ENCODE measurements around the gene C15orf39.

C15orf39 gene

DNA sequence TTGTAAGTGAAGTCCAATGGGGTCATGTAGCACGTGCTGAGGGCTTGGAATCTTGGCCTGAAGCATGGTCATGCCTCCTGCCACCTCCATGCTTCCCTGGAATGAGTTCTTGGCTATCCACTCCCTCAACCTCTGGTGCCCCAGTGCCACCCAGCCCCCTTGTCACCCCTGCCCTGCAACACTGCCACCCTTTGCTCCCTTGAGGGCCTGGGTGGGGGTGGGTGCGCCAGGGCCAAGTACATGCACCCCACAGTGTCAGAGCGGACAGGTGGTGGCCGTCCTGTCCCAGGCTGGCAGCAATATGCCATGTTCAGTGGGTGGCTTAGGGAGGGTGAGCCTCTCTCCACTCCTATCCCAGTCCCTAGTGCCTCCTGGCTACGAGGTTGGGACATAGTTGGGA is 27.6 kb upstream of the C15orf39 start:
- DNase-seq: no peak

DNA sequence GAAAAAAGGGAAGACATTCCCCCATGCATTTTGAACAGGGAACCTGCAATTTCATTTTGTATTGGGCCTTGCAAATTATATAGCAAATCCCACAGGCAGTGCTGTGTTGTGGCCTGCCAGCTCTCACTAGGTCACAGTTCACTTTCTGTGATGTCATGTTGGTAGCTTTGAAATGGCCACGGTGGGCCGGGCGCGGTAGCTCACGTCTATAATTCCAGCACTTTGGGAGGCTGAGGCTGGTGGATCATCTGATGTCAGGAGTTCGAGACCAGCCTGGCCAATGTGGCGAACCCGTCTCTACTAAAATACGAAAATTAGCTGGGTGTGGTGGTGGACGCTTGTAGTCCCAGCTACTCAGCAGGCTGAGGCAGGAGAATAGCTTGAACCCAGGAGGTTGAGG is 27.0 kb upstream of the C15orf39 start:
- no peak for DNase-seq

DNA sequence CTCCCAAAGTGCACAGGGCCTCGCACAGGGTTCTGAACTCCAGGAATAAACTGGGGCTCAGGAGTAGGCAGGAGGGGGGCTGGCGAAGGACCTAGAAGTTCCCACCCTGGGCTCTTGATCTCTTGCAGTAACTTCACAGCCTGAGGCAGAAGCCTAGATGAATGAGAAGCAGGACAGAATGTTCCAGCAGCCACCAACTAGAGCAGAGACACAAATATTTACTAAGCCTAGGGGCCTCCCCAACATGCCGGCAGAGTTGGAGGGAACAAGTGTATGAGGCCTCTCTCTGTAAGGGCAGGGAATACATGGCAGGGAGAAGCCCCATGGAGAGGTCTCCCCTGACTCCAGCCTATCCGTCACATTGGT is 25.3 kb upstream of the C15orf39 start:
- no peak for DNase-seq

DNA sequence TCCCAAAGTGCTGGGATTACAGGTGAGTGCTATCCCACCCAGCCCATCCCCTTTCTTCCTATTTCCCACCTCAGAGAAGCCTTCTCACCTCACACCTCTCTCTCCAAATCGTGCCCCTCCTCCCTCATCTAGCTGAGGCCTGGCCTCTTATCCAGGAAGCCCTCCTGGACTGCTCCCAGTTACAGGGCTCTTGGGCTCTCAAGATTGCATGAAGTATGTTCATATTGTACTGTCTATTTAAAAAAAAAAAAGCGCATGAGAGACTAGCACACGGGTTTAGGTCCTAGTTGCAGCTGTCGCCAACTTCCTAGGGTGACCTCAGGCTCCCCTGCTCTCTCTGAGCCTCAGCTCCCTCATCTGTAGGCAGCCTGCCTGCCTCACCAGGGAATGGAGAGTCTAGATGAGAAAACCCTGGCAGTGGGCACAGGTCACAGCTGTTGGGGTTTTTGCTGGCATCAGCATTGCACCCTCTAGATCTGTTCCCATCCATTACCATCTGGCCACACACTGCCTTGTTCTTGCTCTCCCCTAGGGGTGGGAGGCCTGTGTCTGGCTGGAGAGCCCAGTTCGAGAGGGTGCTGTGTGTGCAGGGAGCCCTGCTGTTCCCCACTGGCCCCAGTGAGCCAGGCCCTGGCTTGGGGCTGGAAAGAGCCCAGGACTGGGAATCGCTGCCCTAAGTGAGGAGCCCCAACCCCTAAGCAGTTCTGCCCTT is 24.2 kb upstream of the C15orf39 start:
- no peak for DNase-seq

DNA sequence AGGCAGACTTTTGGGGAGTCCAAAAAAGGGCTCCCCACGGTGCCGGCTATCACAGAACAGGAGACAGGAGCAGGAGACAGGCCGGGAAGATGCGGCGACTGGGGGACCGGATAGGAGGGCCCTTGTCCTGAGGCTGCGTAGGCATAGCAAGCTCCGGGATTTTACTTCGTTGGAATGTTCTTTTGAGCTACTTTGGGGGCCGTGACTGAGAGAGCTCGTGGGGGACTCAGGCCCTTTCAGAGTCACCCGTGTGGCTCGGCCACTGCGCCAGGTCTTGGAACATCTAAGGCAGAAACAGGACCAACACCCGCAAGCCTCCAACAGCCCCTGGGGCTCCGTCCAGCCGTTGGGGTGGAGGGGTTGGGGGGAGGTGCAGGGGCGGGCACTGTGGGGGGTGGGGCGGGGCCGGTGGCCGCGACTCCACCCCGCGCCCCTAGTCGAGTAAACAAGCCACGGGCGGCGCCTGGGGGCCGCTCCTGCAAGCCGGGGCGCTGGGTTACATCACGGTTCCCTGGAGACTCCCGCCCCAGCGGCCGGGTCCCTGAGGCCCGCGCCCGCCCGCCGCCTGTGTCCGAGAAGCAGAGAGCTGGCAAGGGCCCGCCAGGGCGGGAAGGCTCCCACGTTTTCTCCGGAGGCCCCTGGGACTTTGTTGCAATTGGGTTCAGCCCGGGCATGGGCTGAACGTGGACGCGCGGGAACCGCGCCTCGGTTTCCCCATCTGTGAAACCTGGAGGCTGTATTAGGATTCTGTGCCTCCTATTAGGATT is 23.3 kb upstream of the C15orf39 start:
- DNase-seq: no peak

DNA sequence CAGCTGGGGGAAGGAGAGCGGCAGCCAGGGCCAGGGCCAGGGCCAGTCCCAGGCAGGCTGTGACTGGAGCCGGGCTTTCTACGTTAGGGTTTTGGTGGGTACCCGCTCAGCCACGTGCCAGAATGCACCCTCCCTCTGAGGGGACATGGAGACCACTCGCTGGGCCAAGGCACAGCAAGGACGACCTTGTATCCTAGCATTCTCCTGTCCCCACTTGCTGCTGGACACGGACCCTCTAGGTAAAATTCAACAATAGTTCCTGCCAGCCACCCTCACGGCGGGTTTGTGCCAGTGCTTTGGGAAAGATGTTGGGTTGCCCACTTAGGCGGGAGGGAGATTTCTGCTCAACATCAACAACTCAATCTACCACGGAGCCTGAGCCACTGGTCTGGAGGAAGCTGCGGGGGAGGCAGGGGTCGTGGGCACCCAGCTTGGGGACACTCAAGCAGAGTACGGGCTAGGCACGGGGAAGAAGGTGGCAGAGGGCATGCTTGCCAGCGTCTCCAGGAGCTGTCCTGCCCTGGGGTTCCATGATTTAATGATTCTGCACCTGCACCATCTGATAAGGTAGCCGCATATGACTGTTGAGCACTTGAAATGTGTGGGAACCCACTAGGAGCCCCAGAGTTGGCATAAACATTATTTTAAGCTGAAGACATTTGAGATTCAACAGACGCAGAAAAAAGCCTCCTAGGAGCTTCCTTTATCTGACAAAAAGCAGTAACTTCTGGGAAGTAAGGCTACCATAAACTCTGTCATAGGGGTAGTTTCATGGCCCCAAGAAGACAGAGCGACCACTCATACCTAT is 22.5 kb upstream of the C15orf39 start:
- DNase-seq: no peak

DNA sequence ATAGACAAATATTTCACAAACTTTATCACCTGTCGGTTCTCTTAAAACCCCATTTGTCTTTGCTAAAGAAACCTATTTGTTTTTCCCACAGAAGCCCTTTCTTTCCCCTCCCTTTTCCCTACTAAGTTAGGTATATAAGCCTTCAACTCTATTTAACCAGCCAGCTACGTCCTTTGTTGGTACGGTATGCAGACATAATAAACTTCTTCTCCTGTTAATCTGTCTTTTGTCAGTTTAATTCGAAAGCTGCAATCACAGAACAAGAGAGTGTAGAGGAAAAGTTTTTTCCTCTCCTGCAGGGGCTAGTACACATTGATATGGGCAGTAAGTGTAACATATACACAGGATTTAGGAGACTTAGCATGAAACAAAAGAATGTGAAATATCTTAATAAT is 21.9 kb upstream of the C15orf39 start:
- DNase-seq: no peak

DNA sequence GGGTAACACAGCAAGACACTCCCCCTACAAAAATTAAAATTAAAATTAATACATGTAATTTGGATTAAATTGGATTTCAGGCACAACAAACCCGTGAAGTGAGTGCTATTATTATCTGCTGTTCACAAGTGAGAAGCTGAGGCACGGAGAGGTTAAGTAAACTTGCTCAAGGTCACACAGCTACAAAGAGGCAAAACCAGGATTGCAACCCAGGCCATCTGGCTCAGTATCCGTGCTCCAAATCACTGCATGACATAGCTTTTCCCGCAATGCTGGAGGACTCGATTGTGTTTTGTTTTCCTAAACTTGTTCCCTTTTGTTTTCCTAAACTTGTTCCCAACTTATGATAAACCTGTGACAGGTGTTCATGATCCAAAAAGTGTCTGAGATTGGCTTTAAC is 19.9 kb upstream of the C15orf39 start:
- DNase-seq: no peak

DNA sequence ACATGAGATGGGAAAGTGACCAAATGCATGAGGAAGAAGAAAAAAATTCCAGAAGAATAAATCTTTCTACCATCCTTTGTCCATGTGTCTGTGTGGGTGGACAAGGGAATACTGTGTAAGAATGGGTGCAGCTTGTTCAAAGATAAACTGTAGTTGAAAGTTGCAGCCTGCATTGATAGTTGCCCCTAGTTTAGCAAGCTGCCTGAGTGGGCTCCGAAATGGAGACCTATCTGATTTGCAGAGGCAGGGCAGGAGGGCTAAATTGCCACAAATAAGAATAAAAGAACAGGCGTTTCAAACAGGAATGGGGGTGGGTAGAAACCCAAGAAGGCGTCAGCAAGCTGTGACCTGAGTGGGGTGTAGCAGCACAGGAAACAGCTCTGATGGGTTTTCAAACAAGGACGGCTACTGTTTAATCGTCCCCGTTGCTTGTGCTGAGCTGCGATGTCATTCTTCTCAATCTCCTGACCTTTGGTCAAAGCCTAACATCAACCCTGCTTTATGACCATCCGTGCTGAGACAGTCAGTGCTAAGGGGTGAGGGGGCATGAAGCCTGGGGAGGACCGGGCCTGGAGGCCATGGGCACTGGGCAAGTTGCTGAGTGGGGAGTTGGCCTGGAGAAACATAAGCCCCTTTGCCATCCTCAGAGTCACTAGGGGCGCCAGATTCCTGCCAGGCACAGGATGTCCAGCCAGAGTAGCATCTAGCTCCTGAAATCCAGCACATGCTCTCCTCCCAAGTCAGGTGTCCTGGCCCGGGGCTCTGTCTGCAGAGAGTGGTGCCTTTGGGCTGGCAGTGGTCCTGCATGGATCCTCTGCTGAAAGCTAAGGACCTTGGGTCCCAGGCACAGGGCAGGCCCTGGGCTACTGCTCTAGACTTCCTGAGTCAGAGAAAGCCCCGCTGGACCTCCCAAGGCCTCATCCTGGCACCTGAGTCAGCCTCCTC is 19.2 kb upstream of the C15orf39 start:
- DNase-seq: no peak

DNA sequence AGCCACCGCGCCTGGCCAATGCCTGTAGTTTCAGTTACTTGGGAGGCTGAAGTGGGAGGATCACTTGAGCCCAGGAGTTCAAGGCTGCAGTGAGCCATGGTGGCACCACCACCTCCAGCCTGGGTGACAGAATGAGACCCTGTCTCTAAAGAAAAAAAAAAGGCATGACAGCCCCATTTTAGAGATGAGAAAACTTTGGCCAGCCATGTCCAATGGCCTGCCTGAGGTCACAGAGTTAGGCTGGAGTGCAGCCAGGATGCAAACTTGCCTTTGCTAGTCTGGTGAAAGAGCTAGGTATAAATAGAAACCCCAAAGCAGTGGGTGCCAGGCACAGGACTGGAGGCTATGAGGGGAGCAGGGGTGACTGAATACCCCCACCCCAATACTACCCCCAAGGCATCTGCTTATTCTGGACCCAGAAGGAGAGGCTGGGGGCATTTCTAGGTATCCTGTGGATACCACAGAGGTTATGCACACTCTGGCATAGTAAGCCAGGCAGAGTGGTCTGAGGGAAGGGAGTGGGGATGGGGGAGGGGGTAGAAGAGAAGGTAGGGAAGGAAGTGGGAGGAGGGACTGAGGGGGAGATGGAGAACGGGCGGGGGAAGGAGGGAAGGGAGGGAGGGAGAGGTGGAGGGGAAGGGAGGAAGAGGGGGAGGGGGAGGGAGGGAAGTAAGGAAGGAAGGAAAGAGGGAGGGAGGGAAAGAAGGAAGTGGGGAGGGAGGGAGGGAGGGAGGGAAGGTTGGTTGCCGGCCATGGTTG is 16.2 kb upstream of the C15orf39 start:
- DNase-seq: no peak

DNA sequence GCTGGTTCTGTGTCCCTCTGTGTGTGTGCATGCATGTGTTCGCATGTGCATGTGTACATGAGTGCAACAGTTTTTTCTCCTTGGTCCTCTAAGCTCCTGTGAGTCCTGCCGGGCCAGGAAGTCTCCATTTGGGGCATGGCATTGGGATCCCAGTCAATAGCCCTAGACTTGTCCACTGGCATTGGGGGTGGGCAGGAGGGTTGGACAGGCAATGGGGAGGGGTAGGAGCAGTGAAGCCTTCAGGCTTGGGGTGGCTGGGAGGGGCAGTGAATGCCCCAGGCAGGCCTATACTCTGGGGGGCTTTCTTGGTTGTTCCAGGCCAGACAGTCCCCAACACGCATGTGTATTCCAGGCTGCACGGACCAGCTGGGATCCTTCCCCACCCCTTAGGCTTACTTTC is 15.6 kb upstream of the C15orf39 start:
- no peak for DNase-seq

DNA sequence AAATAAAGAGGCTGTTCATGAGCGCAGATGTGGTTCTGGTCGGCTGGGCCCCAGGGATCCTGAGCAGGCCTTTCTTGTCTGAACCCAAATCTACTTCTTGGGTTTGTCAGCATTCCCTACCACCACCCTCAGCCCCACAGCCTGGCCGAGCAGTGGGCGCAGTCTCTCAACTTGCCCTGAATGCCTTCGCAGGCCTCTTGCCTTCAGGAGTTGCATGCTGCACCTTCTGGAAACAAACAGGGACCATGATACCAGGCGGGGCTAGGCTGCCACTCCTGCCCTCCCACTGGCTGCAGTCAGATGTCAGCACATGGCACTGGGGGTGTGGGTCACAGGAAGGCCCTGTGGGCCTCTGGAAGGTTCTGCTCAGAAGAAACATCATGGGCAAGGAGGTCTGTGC is 13.2 kb upstream of the C15orf39 start:
- DNase-seq: no peak

DNA sequence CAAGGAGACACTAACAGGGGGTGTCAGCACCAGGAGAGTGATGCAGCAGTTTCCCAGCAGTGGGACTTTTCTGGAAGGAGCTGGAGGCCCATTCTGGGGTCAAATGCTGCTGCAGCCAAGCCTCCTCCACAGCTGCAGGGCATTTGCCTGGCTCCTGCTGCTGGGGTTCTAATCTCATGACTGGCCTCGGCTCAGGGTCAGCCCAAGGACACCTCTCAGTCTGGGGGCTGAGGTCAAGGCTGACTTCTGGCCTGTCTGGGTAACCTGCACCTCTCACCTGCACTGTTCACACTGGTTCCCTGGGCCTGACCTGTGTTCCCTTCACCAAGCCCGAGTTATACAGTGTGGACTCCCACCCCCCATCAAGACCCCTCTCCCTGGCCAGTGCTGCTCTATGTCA is 10.4 kb upstream of the C15orf39 start:
- DNase-seq: no peak

DNA sequence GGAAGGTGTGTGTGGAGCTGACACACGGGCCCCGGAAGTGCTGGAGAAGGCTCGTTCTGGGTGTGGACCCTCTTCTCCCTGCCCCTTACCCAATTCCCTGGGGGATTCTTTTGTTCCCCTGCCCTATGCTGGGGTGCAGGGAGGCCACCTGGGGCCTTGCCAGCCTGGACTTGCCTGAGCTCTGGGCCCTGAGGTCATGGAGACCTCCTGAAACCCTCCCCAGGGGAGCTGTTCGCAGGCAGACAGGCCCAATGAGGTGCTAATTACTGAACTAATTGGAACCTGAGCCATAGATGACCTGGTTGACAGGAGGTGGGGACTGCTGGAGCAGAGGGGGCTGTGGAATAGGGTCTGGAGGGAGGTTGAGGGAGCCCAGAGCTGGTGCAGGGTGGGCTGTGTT is 9.4 kb upstream of the C15orf39 start:
- no peak for DNase-seq

DNA sequence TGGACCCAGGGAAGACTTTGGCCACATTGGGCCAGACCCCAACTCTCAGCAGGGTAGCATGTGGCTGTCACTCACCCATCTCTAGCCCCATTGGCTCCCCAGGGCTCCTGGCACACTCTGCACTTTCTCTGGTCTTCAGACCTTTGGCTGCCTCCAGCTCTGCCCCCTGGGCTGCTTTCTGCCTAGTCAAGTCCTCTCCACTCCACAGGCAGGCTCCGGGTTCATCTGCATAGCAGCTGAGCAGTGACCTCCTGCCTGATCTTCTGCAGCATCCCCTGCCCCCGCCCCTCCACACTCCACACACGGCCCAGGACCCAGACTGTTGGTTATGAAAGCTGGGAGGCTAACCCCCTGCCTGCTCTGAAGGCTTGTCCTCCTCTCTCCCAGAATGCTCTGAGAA is 8.4 kb upstream of the C15orf39 start:
- DNase-seq: no peak

DNA sequence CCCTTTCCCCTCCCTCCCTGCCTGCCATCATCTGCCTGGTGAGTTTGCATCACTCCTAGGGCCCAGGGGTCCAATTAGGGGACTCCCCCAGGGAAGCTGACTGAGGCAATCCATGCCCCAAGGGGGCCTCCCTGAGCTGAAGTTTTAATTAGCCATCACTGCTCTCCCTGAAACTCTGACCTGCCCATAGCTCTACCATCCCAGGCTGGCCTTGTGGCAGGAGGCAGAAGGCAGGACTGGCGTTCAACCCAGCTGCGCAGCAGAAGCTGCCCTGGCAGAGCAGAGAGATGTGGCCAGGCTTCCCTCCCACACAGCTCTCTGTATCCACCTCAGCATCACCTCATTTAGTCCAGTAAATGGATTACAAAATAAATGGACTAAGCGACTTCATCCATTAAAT is 7.7 kb upstream of the C15orf39 start:
- no peak for DNase-seq

DNA sequence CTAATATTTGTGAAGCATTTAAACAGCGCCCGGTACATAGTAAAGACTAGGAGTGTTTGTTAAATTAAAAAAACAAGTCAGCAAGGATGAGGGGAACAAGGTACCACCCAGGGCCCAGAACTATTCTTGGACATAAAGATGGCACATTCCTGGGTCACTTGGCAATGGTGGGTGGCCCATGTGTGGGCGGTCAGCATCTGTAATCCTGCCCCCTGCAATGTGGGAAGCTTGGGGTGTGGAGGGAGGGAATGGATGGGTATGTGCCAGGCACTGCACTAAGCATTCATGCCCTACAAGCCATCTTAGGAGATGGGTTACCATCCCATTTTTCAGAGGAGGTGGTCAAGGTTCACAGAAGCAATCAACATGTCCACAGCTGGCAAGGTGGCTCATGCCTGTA is 7.3 kb upstream of the C15orf39 start:
- DNase-seq: no peak

DNA sequence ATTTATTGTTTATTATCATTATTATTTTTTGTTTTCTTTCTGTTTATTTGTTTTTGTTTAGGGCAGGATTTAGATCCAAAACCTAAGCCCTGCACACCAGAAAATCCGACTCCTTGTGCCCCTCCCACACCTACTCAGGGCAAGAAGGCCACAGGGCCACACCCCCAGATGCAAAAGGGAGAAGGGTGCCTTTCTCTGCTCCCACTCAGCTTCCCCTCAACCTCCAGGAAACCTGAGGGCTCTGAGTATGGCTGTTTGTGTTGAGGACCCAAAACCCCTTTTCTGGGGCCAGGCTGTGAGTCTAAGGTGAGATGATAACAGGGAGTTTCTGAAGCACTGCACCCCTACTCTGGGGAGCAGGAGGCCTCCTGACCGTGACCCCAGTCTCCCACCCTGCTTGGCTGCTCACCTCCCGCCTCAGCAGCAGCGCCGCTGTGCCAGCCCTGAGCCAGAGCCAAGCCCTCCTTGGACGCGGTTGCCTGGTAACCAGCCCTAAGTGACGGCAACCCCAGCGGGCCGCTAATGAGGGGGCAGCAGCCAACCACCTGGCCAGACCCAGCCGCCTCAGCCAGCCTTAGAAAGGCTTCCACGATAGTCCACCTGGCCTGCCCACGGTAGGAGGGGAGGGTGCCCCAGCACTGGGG is 6.4 kb upstream of the C15orf39 start:
- DNase-seq: no peak

DNA sequence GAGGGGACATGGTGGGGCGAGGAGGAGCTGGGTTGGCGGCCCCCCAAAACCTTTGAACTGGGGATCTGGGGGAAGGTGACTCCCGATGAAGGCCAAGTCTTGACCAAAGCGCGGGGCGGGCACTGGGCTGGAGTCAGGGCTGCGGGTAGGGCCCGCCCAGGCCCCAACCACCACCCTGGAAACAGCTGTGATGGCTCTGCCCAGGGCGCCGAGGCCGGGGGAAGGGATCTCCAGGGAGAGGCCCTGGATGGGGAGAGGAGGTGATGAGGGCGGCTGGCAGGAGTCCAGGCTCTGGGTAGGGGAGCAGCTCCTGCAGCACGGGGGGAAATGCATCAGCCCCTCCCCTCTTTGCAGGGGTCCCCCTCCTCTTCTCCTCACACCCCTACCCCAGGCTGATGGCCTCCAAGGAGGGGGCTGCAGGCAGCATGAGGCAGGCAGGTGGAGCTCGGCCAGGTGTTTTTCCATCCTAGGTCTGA is 5.9 kb upstream of the C15orf39 start:
- DNase-seq: no peak

DNA sequence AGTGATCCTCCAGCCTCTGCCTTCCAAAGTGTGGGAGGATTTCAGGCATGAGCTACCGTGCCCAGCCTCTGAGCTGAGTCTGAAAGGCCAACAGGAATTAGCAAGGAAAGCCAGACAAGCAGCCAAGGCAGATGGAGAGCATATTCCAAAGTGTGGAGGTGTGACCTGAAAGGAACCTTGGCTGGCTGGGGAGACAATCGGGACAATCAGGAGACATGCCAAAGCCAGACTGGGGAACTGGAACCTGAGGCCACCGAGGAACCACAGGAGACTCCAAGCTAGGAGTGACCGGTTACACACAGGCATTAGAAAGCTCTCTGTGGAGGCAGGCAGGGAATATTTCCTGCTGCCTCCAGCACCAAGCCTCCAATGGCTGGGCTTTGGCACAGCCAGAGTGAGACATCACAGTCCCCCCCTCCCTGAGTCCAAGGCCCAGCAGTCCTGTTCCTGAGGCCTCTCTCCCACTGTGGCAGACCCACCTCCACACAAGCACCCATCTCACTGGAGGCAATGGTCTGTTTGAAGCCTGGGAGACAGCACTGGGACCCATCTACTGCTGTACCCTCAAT is 4.5 kb upstream of the C15orf39 start:
- no peak for DNase-seq

Measured in activated CD8-positive, alpha-beta memory T cell treated with anti-CD3 and anti-CD28 coated beads, Interleukin-2, amount 50 U/mL, for 4 hours (primary cell).